ENCODE results near the gene RABL6.

GRCh38 chr9:136779808-136780207 lies 27.9 kb upstream of the RABL6 start:
- TF ChIP-seq CTCF (IDR thresholded peaks at IDR 0.05) (no peak), POLR2A (IDR thresholded peaks at IDR 0.05) (no peak)
